Endometrial microvascular endothelial cells (primary cell): ENCODE data around the gene SOX14. TPM values are rescaled to one million over a fixed set of nuclear protein-coding genes. Genes with fewer than 3 reads are reported as not detected.

Source experiments
- in situ Hi-C: cut with HindIII; loops from 2 replicates; pipeline ENCODE4 v1.10.0; 2017; ENCODE audit warnings: low sequenced_read_pairs, low pct_unique_long_range_greater_than_20kb; ENCODE audit errors: inconsistent ontology term
- total RNA-seq: library from RNA; depleted of rRNA; stranded (reverse); fragments of >200 nt; gene quantifications from one replicate; pipeline ENCODE4 v1.2.3, GENCODE V29; 2015; ENCODE audit errors: inconsistent ontology term

The SOX14 gene
- total RNA-seq, 1 donor from 2014 or later, result not detected

GRCh38 chr3:137812023-137812422, 47.9 kb downstream of the SOX14 start:
- in situ Hi-C loops, result no loop called here

- in situ Hi-C loops, result no loop called here
Measured at GRCh38 chr3:137815251-137815650, 51.1 kb downstream of the SOX14 start.

Other genes with a start within 250 kb of the SOX14 start
- not detected for gene CLDN18, start 245.8 kb downstream of the SOX14 start, total RNA-seq